Neural cell (in vitro differentiated cells): ENCODE measurements around the gene AHI1.

Experiments
- EP300 ChIP-seq: fragments of 450-650 bp; conservative IDR thresholded peaks from 2 replicates; pipeline ENCODE4 v1.6.1; 2014; ENCODE audit warnings: antibody characterized with exemption, mild to moderate bottlenecking, moderate library complexity; ENCODE audit not compliant: poor library complexity, severe bottlenecking
- EZH2 ChIP-seq: fragments of 200-600, 300-800 bp; shearing (Covaris generic), sonication (generic); IDR thresholded peaks from 2 replicates; pipeline ENCODE4 v1.6.1; 2014; ENCODE audit warnings: antibody characterized with exemption, low read length, borderline replicate concordance, mild to moderate bottlenecking; ENCODE audit not compliant: insufficient read depth, poor library complexity, severe bottlenecking
- MXI1 ChIP-seq: fragments of 450-650 bp; conservative IDR thresholded peaks from 2 replicates; pipeline ENCODE4 v1.6.1; 2014; ENCODE audit warnings: antibody characterized with exemption, mild to moderate bottlenecking; ENCODE audit not compliant: poor library complexity, severe bottlenecking
- POLR2AphosphoS5 ChIP-seq: IDR thresholded peaks from 2 replicates; pipeline ENCODE4 v1.6.1; 2012
- RAD21 ChIP-seq: fragments of 450-650 bp; conservative IDR thresholded peaks from 2 replicates; pipeline ENCODE4 v1.6.1; 2014; ENCODE audit warnings: antibody characterized with exemption, mild to moderate bottlenecking, moderate library complexity
- REST ChIP-seq: IDR thresholded peaks from 2 replicates; pipeline ENCODE4 v1.6.1; 2012; ENCODE audit warnings: borderline replicate concordance
- SMC3 ChIP-seq: fragments of 450-650 bp; conservative IDR thresholded peaks from 2 replicates; pipeline ENCODE4 v1.6.1; 2014; ENCODE audit warnings: antibody characterized with exemption, mild to moderate bottlenecking, moderate library complexity; ENCODE audit not compliant: poor library complexity
- TAF1 ChIP-seq: IDR thresholded peaks from 2 replicates; pipeline ENCODE4 v1.6.1; 2012; ENCODE audit warnings: low read depth
- TF ChIP-seq, protein P1 (sequence below): fragments of 450-650 bp; IDR thresholded peaks from 2 replicates; pipeline ENCODE4 v1.5.1; 2014; ENCODE audit warnings: antibody characterized with exemption, mild to moderate bottlenecking, moderate library complexity; ENCODE audit not compliant: poor library complexity, severe bottlenecking

DNA sequence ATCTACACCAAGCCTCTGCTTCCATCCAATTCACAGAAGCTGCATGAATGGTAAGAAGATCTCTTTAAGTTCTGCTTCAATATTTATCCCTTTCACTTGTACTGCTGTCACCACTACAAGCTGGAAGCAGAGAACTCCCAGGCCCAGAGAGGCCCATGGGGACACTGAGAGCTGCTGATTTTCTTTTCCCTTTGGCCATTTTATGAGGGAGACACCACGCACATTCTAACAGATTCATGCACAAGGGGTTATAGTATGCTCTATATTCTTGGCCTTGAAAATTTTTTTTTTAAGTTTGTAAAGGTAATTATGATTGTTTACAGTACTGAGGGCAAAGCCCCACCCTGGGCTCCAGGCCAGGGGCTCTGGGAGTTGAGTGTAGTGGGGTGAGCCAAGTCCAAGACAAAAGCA, 228.1 kb downstream of the AHI1 start:
- TF ChIP-seq, protein P1, sequence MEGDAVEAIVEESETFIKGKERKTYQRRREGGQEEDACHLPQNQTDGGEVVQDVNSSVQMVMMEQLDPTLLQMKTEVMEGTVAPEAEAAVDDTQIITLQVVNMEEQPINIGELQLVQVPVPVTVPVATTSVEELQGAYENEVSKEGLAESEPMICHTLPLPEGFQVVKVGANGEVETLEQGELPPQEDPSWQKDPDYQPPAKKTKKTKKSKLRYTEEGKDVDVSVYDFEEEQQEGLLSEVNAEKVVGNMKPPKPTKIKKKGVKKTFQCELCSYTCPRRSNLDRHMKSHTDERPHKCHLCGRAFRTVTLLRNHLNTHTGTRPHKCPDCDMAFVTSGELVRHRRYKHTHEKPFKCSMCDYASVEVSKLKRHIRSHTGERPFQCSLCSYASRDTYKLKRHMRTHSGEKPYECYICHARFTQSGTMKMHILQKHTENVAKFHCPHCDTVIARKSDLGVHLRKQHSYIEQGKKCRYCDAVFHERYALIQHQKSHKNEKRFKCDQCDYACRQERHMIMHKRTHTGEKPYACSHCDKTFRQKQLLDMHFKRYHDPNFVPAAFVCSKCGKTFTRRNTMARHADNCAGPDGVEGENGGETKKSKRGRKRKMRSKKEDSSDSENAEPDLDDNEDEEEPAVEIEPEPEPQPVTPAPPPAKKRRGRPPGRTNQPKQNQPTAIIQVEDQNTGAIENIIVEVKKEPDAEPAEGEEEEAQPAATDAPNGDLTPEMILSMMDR = no peak
- no peak for TF ChIP-seq POLR2AphosphoS5
- no peak for TF ChIP-seq EP300
- no peak for TF ChIP-seq MXI1
- no peak for TF ChIP-seq RAD21
- no peak for TF ChIP-seq REST
- TF ChIP-seq EZH2 = no peak
- TF ChIP-seq TAF1 = no peak
- no peak for TF ChIP-seq SMC3
